Measurements from ENCODE around the gene PIK3R4.

DNA sequence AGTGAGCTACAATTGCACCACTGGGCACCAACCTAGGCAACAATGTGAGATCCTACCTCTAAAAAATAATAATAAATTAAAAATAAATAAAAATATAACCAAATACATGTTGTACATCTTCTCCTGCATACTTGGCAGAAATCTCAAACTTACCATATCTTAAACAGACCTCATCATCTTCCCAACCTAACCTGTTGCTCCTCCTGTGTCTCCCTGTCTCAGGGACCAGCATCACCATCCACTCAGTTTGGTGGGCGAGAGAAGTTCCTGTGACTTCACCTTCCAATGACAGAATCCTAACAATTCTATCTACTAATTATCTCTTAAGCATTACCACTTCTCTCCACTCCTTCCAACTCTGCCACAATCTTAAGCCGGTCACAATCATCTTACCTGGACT, 3.3 kb downstream of the PIK3R4 start:
- TF ChIP-seq, protein P1, sequence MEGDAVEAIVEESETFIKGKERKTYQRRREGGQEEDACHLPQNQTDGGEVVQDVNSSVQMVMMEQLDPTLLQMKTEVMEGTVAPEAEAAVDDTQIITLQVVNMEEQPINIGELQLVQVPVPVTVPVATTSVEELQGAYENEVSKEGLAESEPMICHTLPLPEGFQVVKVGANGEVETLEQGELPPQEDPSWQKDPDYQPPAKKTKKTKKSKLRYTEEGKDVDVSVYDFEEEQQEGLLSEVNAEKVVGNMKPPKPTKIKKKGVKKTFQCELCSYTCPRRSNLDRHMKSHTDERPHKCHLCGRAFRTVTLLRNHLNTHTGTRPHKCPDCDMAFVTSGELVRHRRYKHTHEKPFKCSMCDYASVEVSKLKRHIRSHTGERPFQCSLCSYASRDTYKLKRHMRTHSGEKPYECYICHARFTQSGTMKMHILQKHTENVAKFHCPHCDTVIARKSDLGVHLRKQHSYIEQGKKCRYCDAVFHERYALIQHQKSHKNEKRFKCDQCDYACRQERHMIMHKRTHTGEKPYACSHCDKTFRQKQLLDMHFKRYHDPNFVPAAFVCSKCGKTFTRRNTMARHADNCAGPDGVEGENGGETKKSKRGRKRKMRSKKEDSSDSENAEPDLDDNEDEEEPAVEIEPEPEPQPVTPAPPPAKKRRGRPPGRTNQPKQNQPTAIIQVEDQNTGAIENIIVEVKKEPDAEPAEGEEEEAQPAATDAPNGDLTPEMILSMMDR (IDR thresholded peaks at IDR 0.05), result no peak
- TF ChIP-seq POLR2A (IDR thresholded peaks at IDR 0.05), result no peak

Measured in lower leg skin (tissue), 3 donors.